Activated T-cell treated with anti-CD3 and anti-CD28 coated beads for 48 hours (primary cell): ENCODE data around the gene ASB6.
"Not testable (repeated sequence)": the region's sequence is repeated elsewhere in the genome, so short reads cannot be mapped to it uniquely, and the experiment has no call there.

ENCODE experiments used
- DNase-seq: peaks from one replicate; pipeline ENCODE4 v3.0.0-alpha.2; 2020; ENCODE audit warnings: low read depth

ASB6 gene

DNA sequence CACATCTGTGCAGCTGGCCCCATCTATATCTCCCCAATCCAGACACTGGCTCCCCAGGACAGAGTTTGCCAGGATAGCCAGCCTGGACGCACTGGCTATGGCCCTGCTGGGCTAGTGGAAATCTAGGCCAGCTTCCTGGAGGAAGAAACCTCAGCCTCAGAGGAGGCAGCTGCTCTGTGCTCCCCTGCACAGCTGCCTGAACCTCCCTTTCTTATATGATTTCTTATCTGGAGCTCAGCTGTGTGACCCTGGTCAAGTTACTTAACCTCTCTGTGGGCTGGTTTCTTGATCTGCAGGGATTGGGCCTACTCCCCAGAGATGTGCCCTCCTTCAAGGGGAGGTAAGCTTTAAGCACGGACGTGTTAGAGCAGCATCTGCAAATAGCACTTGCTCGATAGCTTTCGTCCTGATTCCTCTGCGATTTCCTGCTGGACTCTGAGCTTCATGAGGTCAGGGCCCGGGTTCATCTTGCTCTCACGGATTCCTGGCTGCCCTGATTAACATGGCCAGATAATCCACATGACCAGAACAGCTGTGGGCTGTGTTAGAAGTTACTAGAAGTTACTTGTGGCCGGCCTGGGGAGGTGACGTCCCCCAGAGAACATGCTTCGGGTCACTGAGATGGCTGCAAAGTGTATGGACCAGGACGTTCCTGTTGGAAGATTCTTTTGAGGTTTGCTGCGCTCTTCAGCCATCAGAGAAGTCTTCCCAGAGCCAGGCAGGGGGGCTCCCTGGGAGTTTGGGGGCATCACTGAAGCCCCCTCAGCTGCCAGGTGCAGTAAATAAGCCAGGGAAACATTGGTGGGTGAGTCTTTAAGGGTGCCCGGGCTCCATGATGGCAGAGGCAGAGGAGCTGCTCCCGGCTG, 35.6 kb downstream of the ASB6 start:
- no peak for DNase-seq

DNA sequence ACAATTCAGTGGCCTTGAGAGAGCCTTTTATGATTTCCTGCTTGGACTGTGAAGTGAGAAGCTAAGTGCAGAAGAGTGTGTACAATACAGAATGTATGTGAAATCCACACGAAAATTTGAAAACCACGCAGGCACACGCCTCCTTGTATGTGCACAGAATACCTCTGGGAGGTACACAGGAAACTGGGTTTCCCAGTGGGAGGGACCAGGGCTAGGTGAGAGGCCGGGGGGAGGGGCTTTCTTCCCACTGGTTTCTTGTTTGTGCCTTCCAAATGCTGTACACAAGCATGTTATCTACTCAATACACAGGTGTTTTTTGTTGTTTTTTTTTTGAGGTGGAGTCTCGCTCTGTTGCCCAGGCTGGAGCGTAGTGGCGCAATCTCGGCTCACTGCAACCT, 37.2 kb downstream of the ASB6 start:
- DNase-seq, result no peak

GRCh38 chr9:129604056-129604765, 37.7 kb downstream of the ASB6 start:
- DNase-seq, result no peak

- no peak for DNase-seq
Measured at GRCh38 chr9:129602598-129603415, 39.1 kb downstream of the ASB6 start.

GRCh38 chr9:129601082-129601674, 40.8 kb downstream of the ASB6 start:
- DNase-seq, result no peak

DNA sequence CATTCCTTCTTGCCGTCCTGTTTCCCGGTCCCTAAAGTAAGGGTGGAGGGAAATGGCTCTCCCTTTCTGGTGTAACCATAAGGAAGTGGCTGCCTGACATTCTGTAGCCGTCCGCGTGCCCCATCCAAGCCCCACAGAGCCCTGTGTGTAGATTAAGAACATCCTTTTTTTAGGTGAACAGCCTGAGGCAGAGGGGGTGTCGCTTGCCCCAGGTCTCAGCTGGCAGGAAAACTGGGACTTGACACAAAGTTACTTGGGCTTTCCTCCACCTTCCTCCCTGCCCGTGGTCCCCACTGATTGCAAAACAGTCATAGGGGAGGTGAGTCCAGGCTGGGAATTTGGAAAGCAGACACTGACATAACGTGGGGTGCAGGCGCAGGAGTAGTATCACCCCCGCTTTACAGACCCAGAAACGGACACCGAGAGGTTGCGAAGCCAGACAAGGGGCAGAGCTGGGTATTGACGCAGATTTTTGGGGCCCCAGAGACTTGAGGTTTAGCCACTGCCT, 43.8 kb downstream of the ASB6 start:
- no peak for DNase-seq

GRCh38 chr9:129597355-129598088, 44.4 kb downstream of the ASB6 start:
- DNase-seq, result no peak

- DNase-seq, result no peak
Measured at GRCh38 chr9:129596541-129597331, 45.2 kb downstream of the ASB6 start.

DNA sequence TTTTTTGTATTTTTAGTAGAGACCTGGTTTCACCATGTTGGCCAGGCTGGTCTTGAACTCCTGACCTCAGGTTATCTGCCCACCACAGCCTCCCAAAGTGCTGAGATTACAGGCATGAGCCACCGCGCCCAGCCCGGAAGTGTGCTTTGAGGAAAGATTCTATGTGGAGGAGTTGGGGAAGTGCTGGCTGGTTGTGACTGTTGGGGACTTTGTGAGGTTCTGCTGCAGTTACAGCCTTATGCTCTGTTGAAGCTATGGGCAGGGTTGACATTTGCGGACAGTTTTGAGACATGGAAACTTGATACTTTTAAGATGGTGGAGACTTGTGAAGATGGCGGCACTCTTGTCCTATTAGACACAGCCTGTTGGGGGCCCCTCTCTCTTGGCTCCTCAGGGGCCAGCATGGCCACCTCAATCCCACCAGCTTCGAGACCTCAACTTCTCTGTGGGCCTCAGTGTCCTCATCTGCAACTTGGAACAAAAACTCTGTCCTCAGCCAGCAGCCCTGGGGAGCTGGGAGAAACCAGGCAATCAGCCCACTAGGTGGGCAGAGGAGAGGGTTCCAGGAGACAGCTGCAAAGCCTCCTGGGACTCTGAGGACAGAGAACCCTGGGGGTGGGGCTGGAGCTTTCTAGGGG, 45.9 kb downstream of the ASB6 start:
- no peak for DNase-seq

- no peak for DNase-seq
Measured at GRCh38 chr9:129595311-129595741, 46.6 kb downstream of the ASB6 start.

DNA sequence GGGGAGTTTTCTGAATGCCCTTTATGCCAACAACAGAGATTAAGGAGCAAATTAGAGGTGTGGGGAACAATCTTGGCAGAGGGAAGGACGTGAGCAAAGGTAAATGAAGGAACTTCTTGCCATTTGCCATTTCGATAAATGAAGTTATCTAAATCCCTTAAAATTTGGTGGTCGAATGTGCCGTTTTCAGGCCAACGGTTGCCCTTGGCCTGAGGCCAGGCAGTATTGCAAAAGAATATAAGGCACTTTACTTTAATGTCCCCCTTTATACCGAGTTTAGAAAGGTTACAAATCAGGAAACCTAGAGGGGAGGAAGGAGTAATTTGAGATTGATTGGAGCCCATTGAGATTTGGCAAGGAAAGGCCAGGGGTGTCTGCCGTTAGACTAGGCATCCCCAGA, 47.3 kb downstream of the ASB6 start:
- no peak for DNase-seq

DNA sequence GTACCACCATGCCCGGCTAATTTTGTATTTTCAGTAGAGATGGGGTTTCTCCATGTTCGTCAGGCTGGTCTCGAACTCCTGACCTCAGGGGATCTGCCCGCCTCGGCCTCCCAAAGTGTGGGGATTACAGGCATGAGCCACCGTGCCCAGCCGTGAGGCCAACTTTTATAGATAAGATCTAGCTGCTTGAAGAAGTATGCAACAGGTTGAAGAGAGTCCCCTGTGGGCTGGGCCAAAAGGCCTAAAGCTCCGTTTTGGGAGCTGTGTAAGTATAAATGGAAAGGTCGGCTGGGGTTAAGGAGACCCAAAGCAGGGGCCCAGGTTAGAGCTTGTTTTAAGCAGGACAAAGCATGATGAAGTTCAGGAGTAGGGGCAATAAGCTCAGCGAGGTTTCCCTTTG, 49.2 kb downstream of the ASB6 start:
- not testable (repeated sequence) for DNase-seq

GRCh38 chr9:129591916-129592315, 50.0 kb downstream of the ASB6 start:
- DNase-seq, result no peak

- DNase-seq, result no peak
Measured at GRCh38 chr9:129590466-129590865, 51.5 kb downstream of the ASB6 start.

GRCh38 chr9:129587487-129588262, 54.3 kb downstream of the ASB6 start:
- no peak for DNase-seq

- no peak for DNase-seq
Measured at GRCh38 chr9:129586685-129587084, 55.3 kb downstream of the ASB6 start.

DNA sequence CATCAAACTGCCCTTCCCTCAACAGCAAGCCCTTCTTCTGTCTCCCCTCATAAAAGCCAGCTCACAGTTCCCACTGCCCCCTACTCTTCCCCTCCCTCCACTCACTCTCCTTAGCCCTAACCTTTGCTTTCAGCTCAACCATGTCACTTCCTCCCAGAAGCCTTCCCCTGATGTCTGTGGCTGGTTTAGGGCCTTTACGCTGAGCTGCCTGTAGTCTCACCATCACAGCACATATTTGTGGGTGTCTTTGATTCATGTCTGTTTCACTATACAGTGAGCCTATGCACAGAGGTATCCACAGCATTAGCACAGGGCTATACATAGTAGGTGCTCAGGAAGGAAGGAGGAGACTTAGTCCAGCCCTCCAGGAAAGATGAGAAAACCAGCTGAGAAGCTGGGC, 55.7 kb downstream of the ASB6 start:
- DNase-seq, result no peak

DNA sequence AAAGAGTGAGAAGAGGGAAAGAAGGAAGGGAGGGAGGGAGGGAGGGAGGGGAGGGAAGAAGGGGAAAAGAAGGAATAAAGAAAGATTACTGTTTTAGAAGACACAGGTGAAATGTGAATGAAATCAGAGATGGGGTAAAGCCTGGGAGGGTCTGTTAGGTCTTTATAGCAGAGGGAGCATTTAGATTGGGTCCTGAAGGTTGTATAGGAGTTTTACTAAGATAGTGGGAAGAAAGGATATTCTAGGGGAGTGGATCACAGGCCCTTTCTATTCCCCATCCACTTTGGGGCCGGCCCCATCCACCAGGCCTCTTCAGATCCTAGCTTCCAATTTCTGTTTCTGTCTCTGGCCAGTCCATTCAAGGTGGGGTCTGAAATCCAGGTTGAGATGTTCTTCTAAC, 56.6 kb downstream of the ASB6 start:
- DNase-seq, result no peak
